Esophagus muscularis mucosa (tissue), 3 donors: ENCODE measurements around the gene CDK14.

ENCODE experiments used
- CTCF ChIP-seq, 3 experiments: fragments of 200-600 bp in 2 of 3; fragments of 450-650 bp in 1 of 3; sonication (generic) in 2 of 3; IDR thresholded peaks; one replicate each; pipeline ENCODE4 v1.5.1; 2017 to 2019; ENCODE audit warnings: antibody characterized with exemption in 3 of 3, mild to moderate bottlenecking in 2 of 3, moderate library complexity in 1 of 3
- POLR2A ChIP-seq: fragments of 450-650 bp; IDR thresholded peaks from one replicate; pipeline ENCODE4 v1.6.1; 2017; ENCODE audit warnings: antibody characterized with exemption, moderate library complexity, mild to moderate bottlenecking, low read depth

- TF ChIP-seq CTCF (IDR thresholded peaks at IDR 0.05) (no peak), POLR2A (no peak)
These were observed 295.4 kb downstream of the CDK14 start for GRCh38 chr7:90891529-90891928.
